ENCODE results near the gene POSTN. TPM values are rescaled to one million over a fixed set of nuclear protein-coding genes. Genes with fewer than 3 reads are reported as not detected.

The POSTN gene
- total and polyA plus RNA-seq, 4 donors: 1.0 to 10.9 (median 1.3) TPM

- DNase-seq (ENCODE audit: low spot score): no peak
- TF ChIP-seq FOXA2 (IDR thresholded peaks at IDR 0.05) (no peak), FOXA1 (IDR thresholded peaks at IDR 0.05) (no peak), RAD21 (IDR thresholded peaks at IDR 0.05) (no peak), NR2F2 (IDR thresholded peaks at IDR 0.05) (no peak), ZBTB33 (IDR thresholded peaks at IDR 0.05) (no peak), EGR1 (IDR thresholded peaks at IDR 0.05; ENCODE audit: low read depth in 2 of 2) (no peak), YY1 (IDR thresholded peaks at IDR 0.05) (no peak), CTCF (IDR thresholded peaks at IDR 0.05; ENCODE audit: low read depth, low read length, missing input control) (no peak), HNF4G (IDR thresholded peaks at IDR 0.05) (no peak), SP1 (IDR thresholded peaks at IDR 0.05) (no peak)
- TF ChIP-seq, protein P1, sequence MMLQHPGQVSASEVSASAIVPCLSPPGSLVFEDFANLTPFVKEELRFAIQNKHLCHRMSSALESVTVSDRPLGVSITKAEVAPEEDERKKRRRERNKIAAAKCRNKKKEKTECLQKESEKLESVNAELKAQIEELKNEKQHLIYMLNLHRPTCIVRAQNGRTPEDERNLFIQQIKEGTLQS (IDR thresholded peaks at IDR 0.05): no peak
- 70% methylated on average over 3 of the region's 3 CpGs for WGBS
Measured at GRCh38 chr13:37621811-37622361, 23.3 kb upstream of the POSTN start.

DNA sequence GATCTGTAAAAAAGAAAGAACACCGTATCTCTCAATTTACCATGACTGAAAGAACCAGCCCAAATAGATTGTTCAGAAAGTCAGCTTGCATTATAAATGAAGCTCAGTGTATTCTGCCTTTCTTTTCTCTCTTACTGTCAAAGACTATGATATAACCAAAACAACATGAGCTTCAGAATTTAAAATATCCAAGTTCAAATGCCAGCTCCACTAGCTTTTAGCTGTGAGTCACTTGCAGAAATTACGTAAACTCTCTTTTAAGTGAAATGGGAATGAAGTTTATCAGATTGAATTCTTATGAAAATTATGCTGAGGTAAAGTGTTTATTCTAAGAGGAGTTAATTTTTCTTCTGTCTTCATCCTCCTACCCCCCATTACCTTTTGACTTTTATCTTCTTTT lies 20.0 kb upstream of the POSTN start:
- TF ChIP-seq EGR1 (IDR thresholded peaks at IDR 0.05; ENCODE audit: low read depth in 2 of 2) (no peak), RXRA (IDR thresholded peaks at IDR 0.05) (no peak), GABPA (IDR thresholded peaks at IDR 0.05 in 1 of 2, conservative IDR thresholded peaks at IDR 0.05 in 1 of 2) (no peak), ZBTB33 (IDR thresholded peaks at IDR 0.05) (no peak), MAX (IDR thresholded peaks at IDR 0.05) (no peak), FOXA2 (IDR thresholded peaks at IDR 0.05) (no peak), FOXA1 (IDR thresholded peaks at IDR 0.05) (no peak), TAF1 (conservative IDR thresholded peaks at IDR 0.05) (no peak), NR2F2 (IDR thresholded peaks at IDR 0.05) (no peak), JUND (IDR thresholded peaks at IDR 0.05) (no peak), YY1 (IDR thresholded peaks at IDR 0.05) (no peak)
- TF ChIP-seq, protein P1 (IDR thresholded peaks at IDR 0.05): no peak
- TF ChIP-seq, protein P2, sequence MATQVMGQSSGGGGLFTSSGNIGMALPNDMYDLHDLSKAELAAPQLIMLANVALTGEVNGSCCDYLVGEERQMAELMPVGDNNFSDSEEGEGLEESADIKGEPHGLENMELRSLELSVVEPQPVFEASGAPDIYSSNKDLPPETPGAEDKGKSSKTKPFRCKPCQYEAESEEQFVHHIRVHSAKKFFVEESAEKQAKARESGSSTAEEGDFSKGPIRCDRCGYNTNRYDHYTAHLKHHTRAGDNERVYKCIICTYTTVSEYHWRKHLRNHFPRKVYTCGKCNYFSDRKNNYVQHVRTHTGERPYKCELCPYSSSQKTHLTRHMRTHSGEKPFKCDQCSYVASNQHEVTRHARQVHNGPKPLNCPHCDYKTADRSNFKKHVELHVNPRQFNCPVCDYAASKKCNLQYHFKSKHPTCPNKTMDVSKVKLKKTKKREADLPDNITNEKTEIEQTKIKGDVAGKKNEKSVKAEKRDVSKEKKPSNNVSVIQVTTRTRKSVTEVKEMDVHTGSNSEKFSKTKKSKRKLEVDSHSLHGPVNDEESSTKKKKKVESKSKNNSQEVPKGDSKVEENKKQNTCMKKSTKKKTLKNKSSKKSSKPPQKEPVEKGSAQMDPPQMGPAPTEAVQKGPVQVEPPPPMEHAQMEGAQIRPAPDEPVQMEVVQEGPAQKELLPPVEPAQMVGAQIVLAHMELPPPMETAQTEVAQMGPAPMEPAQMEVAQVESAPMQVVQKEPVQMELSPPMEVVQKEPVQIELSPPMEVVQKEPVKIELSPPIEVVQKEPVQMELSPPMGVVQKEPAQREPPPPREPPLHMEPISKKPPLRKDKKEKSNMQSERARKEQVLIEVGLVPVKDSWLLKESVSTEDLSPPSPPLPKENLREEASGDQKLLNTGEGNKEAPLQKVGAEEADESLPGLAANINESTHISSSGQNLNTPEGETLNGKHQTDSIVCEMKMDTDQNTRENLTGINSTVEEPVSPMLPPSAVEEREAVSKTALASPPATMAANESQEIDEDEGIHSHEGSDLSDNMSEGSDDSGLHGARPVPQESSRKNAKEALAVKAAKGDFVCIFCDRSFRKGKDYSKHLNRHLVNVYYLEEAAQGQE (IDR thresholded peaks at IDR 0.05): no peak
- Histone ChIP-seq H3K9me3 (ENCODE audit: control insufficient read depth in 4 of 4, low read length in 3 of 4) (no peaks in the 10 kb centered on the region), H3K9ac (ENCODE audit: low read depth in 1 of 2, low read length in 2 of 2) (no peak overlapping the region), H3K4me1 (ENCODE audit: control insufficient read depth in 4 of 4, insufficient read depth in 4 of 4, low read length in 3 of 4) (no peaks in the 10 kb centered on the region), H3K27ac (ENCODE audit: low read depth in 1 of 2, low read length in 2 of 2) (no peak overlapping the region), H3K4me3 (ENCODE audit: low read depth in 1 of 3, low read length in 3 of 3) (no peak overlapping the region), H3K27me3 (ENCODE audit: control insufficient read depth in 4 of 4, insufficient read depth in 4 of 4, low read length in 3 of 4) (no peaks in the 10 kb centered on the region), H3K36me3 (ENCODE audit: control insufficient read depth in 4 of 4, insufficient read depth in 3 of 4, low read depth in 1 of 4, low read length in 3 of 4) (no peaks in the 10 kb centered on the region)
- DNase-seq (ENCODE audit: low spot score): no peak
- 67% methylated on average over 2 of the region's 2 CpGs for WGBS

More at GRCh38 chr13:37621811-37622361, 23.3 kb upstream of the POSTN start:
- no peaks in the 10 kb centered on the region for H3K4me1 ChIP-seq (ENCODE audit: control insufficient read depth in 4 of 4, insufficient read depth in 4 of 4, low read length in 3 of 4)
- H3K4me3 ChIP-seq (ENCODE audit: low read depth in 1 of 3, low read length in 3 of 3): no peak overlapping the region
- peaks cover 0 to 2% (median 0%) of the 10 kb centered on the region in 4 donors for H3K27me3 ChIP-seq (ENCODE audit: control insufficient read depth in 4 of 4, insufficient read depth in 4 of 4, low read length in 3 of 4)
- no peak overlapping the region for H3K9ac ChIP-seq (ENCODE audit: low read depth in 1 of 2, low read length in 2 of 2)
- no peaks in the 10 kb centered on the region for H3K9me3 ChIP-seq (ENCODE audit: control insufficient read depth in 4 of 4, low read length in 3 of 4)
- no peaks in the 10 kb centered on the region for H3K36me3 ChIP-seq (ENCODE audit: control insufficient read depth in 4 of 4, insufficient read depth in 3 of 4, low read depth in 1 of 4, low read length in 3 of 4)
- H3K27ac ChIP-seq (ENCODE audit: low read depth in 1 of 2, low read length in 2 of 2): no peak overlapping the region

Data from liver (tissue), 9 donors.